Measurements from ENCODE around the gene HBZ.

DNA sequence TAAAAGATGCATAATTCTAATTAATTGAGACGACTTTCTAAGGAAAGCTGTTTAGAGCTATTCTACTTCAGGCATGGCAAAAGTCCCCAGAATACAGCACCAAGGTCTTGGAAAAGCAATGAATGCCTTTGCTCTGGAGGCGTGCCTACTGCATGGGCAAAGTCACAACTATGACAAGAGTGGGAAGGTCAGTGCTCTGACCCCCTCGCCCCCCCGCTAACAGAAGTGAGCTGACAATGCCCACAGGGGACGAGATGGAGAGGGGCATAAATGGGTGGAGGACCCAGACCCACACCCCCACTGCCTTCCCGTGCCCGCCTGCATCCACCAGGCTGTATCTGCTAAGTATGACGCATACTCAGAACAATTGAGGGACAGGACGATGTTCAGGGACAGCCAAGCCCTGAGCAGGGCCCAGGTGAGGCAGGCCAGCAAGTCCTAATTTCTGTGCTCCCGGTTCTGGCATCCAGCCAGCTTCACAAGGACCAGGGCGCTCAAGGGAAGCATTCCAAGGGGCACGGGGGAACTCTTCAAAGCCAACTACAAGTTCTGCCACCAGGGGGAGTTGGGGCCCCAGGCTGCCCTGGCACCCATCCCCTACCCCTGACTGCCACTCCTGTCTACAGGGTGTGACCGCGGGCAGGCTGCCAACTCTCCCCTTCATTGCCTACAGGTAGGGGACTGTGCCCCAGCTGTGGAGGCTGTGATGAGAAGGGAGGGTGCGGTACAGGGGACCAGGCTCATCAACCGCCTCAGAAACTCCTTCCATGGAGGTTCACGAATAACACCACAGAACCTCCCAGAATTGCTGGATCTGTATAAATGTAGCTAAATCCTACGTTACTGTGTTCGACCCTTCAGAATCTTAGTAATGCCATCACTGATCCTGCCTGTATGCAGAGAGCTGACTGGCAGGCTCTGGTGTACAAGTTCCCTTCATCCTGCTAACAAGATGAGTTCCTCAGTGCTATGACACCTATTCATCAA lies 34.8 kb upstream of the HBZ start:
- TF ChIP-seq, protein P1, sequence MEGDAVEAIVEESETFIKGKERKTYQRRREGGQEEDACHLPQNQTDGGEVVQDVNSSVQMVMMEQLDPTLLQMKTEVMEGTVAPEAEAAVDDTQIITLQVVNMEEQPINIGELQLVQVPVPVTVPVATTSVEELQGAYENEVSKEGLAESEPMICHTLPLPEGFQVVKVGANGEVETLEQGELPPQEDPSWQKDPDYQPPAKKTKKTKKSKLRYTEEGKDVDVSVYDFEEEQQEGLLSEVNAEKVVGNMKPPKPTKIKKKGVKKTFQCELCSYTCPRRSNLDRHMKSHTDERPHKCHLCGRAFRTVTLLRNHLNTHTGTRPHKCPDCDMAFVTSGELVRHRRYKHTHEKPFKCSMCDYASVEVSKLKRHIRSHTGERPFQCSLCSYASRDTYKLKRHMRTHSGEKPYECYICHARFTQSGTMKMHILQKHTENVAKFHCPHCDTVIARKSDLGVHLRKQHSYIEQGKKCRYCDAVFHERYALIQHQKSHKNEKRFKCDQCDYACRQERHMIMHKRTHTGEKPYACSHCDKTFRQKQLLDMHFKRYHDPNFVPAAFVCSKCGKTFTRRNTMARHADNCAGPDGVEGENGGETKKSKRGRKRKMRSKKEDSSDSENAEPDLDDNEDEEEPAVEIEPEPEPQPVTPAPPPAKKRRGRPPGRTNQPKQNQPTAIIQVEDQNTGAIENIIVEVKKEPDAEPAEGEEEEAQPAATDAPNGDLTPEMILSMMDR (IDR thresholded peaks at IDR 0.05), result peak in 5 of 7 experiments; percentile 40 to 68 (median 66)
- TF ChIP-seq POLR2AphosphoS5 (IDR thresholded peaks at IDR 0.05), result peak in 1 of 3 donors; percentile 3
- TF ChIP-seq POLR2A (IDR thresholded peaks at IDR 0.05), result no peak
- no peak for TF ChIP-seq EP300 (IDR thresholded peaks at IDR 0.05)
